SU-DHL-6 (cell line): ENCODE measurements around the gene TTI1.

Experiments
- H2AFZ ChIP-seq: fragments of 200-600 bp; sonication (generic); 2 replicates; pipeline ENCODE4 v1.6.1; 2014; ENCODE audit warnings: low read depth, mild to moderate bottlenecking, moderate library complexity, mixed read lengths, antibody characterized with exemption, low read length; ENCODE audit not compliant: severe bottlenecking
- H3F3A ChIP-seq: fragments of 200-600 bp; shearing (Covaris generic); 2 replicates; pipeline ENCODE4 v1.6.0; 2016; ENCODE audit warnings: antibody characterized with exemption, mild to moderate bottlenecking; ENCODE audit not compliant: insufficient read depth
- H3K27ac ChIP-seq: fragments of 200-600 bp; sonication (generic); 2 replicates; pipeline ENCODE4 v1.5.1; 2016; ENCODE audit warnings: low read depth, mild to moderate bottlenecking, low read length, moderate library complexity, mixed read lengths
- H3K27me3 ChIP-seq: fragments of 200-600 bp; sonication (generic), shearing (Covaris generic); 2 replicates; pipeline ENCODE4 v1.6.0; 2014; ENCODE audit warnings: mild to moderate bottlenecking, low read length
- H3K36me3 ChIP-seq: fragments of 200-600 bp; sonication (generic); 2 replicates; pipeline ENCODE4 v1.6.1; 2014; ENCODE audit warnings: mild to moderate bottlenecking, low read length, mixed read lengths
- H3K4me2 ChIP-seq: fragments of 300-600, 200-600 bp; shearing (Covaris generic), sonication (generic); 2 replicates; pipeline ENCODE4 v1.6.0; 2014; ENCODE audit warnings: low read length, low read depth, mild to moderate bottlenecking; ENCODE audit not compliant: poor library complexity, severe bottlenecking
- H3K4me3 ChIP-seq: fragments of 200-600 bp; sonication (generic); 2 replicates; pipeline ENCODE4 v1.5.1; 2014; ENCODE audit warnings: antibody characterized with exemption, low read length, mild to moderate bottlenecking, mixed read lengths; ENCODE audit not compliant: insufficient read depth, poor library complexity, severe bottlenecking
- H3K79me2 ChIP-seq: fragments of 200-600 bp; sonication (generic); 2 replicates; pipeline ENCODE4 v1.6.1; 2014; ENCODE audit warnings: mild to moderate bottlenecking, low read length, moderate library complexity; ENCODE audit not compliant: insufficient read depth
- H3K9ac ChIP-seq: fragments of 200-600 bp; sonication (generic); 2 replicates; pipeline ENCODE4 v1.7.0; 2014; ENCODE audit warnings: mild to moderate bottlenecking, low read length
- H3K9me2 ChIP-seq: fragments of 200-600 bp; sonication (generic); replicated peaks from 2 replicates; pipeline ENCODE4 v1.6.1; 2014; ENCODE audit warnings: low read length; ENCODE audit not compliant: insufficient read depth
- H3K9me3 ChIP-seq: fragments of 200-600 bp; sonication (generic); 2 replicates; pipeline ENCODE4 v1.6.1; 2014; ENCODE audit warnings: low read length, mixed read lengths; ENCODE audit not compliant: insufficient read depth
- H4K20me1 ChIP-seq: fragments of 200-600 bp; sonication (generic); 2 replicates; pipeline ENCODE4 v1.6.1; 2014; ENCODE audit warnings: low read depth, mild to moderate bottlenecking, antibody characterized with exemption, low read length, moderate library complexity, mixed read lengths
- EZH2phosphoT487 ChIP-seq: fragments of 200-600 bp; sonication (generic), shearing (Covaris generic); conservative IDR thresholded peaks from 2 replicates; pipeline ENCODE4 v1.6.1; 2018; ENCODE audit warnings: mild to moderate bottlenecking, antibody characterized with exemption, low read length, moderate library complexity, mixed read lengths
- TF ChIP-seq, protein P1 (sequence below): fragments of 200-600 bp; sonication (generic); IDR thresholded peaks from one replicate; pipeline ENCODE4 v1.5.1; 2017; ENCODE audit warnings: antibody characterized with exemption, mild to moderate bottlenecking, low read length, moderate library complexity; ENCODE audit not compliant: insufficient read depth, poor library complexity, severe bottlenecking

The TTI1 gene

DNA sequence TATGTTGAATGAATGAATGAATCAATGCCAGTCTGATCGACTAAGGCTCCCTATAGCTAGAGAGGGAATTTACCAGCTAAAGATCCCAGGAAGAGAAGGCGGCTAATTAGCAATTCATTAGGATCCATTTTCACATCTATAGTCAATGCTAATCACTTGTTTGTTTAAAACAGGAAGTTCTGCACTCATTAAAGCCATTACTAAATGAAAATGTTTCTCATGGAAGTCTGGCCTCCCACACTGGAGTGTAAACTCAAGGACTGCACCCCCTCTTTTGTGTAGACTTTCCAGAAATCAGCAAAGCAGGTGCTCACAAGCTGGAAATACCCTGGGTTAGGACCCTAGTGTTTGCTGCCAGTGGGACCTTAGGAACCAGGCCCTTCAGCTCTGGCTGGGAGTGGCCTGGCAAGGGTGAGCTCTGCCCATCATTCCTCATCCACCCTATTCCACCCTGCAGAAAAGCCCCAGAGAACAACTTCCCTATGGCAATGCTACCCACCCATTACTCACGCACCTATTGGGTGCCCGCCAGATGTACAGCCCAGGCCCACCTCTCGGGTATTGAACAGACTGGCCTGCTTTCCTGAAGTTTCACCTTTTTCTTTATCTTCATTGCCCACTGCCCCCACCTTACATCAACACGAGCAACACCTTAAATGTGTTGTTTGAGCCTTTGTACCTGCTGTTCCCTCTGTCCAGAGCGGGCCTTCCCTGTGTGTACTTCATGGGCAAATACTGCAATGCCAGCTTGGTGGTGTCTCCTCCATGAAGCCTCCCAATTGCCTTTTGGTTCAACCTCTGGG, 60.8 kb downstream of the TTI1 start:
- H3K27me3 ChIP-seq, result no peaks in the 10 kb centered on the region
- H3K9me3 ChIP-seq, result no peaks in the 10 kb centered on the region

GRCh38 chr20:37971561-37972127, 61.6 kb downstream of the TTI1 start:
- Histone ChIP-seq H3K27me3 (no peaks in the 10 kb centered on the region), H3K9me2 (no peaks in the 10 kb centered on the region), H3K79me2 (no peaks in the 10 kb centered on the region), H3K9ac (no peak overlapping the region), H3K4me3 (no peak overlapping the region), H3K9me3 (no peaks in the 10 kb centered on the region), H3K36me3 (no peaks in the 10 kb centered on the region), H2AFZ (no peak overlapping the region), H3K4me2 (no peak overlapping the region), H3K27ac (no peak overlapping the region), H3F3A (no peaks in the 10 kb centered on the region), H4K20me1 (no peaks in the 10 kb centered on the region)
- TF ChIP-seq EZH2phosphoT487, result no peak
- TF ChIP-seq, protein P1, sequence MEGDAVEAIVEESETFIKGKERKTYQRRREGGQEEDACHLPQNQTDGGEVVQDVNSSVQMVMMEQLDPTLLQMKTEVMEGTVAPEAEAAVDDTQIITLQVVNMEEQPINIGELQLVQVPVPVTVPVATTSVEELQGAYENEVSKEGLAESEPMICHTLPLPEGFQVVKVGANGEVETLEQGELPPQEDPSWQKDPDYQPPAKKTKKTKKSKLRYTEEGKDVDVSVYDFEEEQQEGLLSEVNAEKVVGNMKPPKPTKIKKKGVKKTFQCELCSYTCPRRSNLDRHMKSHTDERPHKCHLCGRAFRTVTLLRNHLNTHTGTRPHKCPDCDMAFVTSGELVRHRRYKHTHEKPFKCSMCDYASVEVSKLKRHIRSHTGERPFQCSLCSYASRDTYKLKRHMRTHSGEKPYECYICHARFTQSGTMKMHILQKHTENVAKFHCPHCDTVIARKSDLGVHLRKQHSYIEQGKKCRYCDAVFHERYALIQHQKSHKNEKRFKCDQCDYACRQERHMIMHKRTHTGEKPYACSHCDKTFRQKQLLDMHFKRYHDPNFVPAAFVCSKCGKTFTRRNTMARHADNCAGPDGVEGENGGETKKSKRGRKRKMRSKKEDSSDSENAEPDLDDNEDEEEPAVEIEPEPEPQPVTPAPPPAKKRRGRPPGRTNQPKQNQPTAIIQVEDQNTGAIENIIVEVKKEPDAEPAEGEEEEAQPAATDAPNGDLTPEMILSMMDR, result no peak

More for the DNA sequence above, 60.8 kb downstream of the TTI1 start:
- Histone ChIP-seq H4K20me1 (no peaks in the 10 kb centered on the region), H3F3A (no peaks in the 10 kb centered on the region), H3K79me2 (no peaks in the 10 kb centered on the region), H3K4me3 (no peak overlapping the region), H2AFZ (no peak overlapping the region), H3K36me3 (no peaks in the 10 kb centered on the region), H3K4me2 (no peak overlapping the region), H3K9ac (no peak overlapping the region), H3K27ac (no peak overlapping the region), H3K9me2 (no peaks in the 10 kb centered on the region)
- no peak for TF ChIP-seq EZH2phosphoT487

- no peaks in the 10 kb centered on the region for H3K27me3 ChIP-seq
- H2AFZ ChIP-seq, result no peak overlapping the region
- no peak overlapping the region for H3K27ac ChIP-seq
- no peak overlapping the region for H3K4me2 ChIP-seq
- H3K9ac ChIP-seq, result no peak overlapping the region
- H3K9me3 ChIP-seq, result no peaks in the 10 kb centered on the region
- no peak for TF ChIP-seq EZH2phosphoT487
- TF ChIP-seq, protein P1, result no peak
- H3K9me2 ChIP-seq, result no peaks in the 10 kb centered on the region
- H3K4me3 ChIP-seq, result no peak overlapping the region
- H4K20me1 ChIP-seq, result no peaks in the 10 kb centered on the region
- no peaks in the 10 kb centered on the region for H3K79me2 ChIP-seq
- H3K36me3 ChIP-seq, result no peaks in the 10 kb centered on the region
- no peaks in the 10 kb centered on the region for H3F3A ChIP-seq
Observed at GRCh38 chr20:37970856-37971245, 62.4 kb downstream of the TTI1 start.
